HG03045 (cell line): ENCODE measurements around the gene DIP2C.
A peak's percentile ranks its signal among the peaks of the same experiment; 100 is the strongest.
"Not testable (repeated sequence)": the region's sequence is repeated elsewhere in the genome, so short reads cannot be mapped to it uniquely, and the experiment has no call there.

Experiments
- ATAC-seq: cut with Tn5 transposase; IDR thresholded peaks from one replicate; pipeline ENCODE4 v1.9.1; 2021; ENCODE audit warnings: mild to moderate bottlenecking, moderate library complexity; ENCODE audit not compliant: unreplicated experiment

DIP2C gene

DNA sequence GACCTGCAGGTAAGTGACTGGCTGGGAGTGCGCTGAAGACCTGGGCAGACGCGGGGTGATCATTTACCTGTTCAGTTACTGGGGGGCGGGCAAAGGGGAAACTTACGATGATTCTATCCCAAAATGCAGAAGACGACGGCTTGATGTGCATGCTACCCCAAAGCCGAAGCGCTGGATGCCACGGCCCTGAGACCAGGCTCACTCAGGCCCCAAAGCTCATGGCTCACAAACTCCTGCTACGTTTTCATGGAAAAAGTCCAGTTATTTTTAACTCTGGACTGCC, 200.6 kb downstream of the DIP2C start:
- ATAC-seq, result no peak

GRCh38 chr10:488081-488932, 201.2 kb downstream of the DIP2C start:
- no peak for ATAC-seq

DNA sequence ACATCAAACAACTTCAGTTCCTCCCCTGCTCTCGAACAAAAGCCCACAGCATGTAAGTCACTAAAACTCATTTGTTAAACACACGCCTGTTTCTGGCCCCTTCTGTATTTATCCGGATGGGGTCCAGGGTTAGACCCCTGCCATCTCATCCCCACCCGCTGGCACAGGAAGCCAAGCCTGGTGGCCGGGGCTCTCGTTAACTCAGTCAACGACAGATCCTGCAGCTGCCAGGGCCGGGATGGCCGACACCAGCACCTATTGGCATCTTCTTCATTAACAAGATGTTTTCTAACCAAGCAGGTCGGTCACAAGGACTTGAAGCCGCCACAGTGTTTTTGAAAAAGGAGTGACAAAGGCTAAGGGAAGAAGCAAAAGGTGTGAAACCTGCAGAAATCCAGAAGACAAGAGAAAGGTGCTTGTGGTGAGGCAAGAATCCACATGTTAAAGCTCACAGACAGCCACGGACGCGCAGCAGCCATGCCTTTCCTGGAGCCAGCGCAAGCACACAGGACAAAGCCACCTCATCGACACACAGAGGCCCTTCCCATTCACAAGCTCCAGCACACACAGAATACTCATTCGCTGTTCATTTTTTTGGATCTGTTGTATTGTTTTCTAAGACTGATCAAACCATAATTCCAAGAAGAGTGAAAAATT, 202.7 kb downstream of the DIP2C start:
- ATAC-seq, result no peak

DNA sequence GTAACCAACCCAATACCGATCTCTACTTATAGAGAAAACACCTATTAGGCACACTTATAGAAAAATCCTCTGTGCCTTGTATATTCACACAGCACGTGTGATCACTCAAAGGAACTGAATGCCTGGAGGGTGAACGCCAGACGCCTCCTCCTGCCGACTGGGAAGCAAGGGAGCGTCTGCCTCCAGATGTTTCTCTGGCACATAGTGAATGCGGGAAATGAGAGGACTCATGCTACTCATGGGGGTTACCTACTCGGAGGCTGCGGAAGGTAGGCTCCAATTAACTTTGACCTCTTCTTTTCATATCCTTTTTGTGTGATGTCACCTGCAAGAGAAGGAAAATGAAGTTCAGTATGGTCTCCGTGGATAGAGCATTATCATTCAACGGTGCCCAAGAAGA, 203.3 kb downstream of the DIP2C start:
- ATAC-seq, result no peak

GRCh38 chr10:485776-486175, 203.7 kb downstream of the DIP2C start:
- ATAC-seq, result no peak

GRCh38 chr10:484925-485661, 204.4 kb downstream of the DIP2C start:
- peak; percentile 70 for ATAC-seq

DNA sequence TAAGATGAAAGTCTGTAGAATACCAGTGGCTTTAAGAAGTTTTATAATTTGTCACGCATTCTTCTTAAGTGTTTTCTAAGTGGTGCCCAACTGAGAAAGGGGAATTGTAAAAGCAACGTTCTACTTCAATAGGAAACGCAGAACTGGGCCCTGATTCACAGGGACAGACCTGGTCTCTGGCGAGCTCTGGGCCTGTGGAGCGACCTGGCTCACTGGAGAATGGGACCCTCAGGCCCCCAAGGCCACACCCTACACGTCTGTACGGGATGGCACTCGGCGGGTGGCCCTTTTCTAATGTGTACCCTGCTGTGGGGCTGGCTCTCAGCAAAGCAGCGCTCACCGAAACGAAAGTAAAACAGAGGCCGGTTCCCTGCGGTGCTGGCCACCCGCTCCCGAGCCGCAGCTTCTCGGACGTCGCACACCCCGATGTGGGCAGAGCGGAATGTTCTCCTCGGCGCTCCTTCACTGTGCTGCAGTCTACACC, 205.0 kb downstream of the DIP2C start:
- ATAC-seq, result peak; percentile 64

DNA sequence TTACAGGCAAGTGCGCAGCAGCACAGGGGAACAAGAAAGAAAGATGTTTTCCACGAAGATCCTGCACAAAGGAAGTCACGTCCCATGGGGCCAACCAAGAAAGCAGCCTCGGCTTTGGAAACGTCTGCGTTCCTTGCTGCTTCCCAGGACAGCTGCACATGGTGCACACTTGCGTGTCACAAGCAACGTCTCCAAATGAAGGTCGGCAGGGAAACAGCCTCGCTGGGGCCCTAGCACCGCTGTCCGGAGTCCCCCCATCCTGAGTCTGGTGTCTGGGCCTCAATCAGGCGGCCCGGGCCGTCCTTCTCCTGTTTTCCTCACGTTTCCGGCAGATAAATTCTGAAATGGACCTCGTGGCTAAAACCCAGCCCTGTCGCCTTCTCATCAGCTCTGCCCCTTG, 206.2 kb downstream of the DIP2C start:
- no peak for ATAC-seq

GRCh38 chr10:482848-483247, 206.6 kb downstream of the DIP2C start:
- ATAC-seq, result no peak

DNA sequence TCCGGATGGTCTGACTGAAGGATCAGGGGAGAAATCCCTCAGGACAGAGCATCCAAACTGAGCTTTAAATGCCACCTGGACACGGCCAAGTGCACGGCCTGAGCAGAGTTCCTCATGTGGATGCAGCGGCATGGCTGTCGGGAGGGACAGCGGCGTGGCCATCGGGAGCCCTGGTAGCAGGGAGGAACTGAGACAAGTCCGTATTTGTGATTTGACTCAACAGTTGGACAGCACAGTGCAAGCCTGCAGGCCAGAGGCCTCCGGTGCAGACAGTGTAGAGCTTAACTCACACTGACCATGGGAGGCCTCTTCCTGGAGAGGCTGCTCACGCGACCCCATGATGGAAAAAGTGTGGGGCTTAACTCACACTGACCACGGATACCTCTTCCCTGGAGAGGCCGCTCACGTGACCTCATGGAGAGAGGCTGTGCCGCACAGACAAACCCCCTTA, 207.4 kb downstream of the DIP2C start:
- ATAC-seq, result no peak

DNA sequence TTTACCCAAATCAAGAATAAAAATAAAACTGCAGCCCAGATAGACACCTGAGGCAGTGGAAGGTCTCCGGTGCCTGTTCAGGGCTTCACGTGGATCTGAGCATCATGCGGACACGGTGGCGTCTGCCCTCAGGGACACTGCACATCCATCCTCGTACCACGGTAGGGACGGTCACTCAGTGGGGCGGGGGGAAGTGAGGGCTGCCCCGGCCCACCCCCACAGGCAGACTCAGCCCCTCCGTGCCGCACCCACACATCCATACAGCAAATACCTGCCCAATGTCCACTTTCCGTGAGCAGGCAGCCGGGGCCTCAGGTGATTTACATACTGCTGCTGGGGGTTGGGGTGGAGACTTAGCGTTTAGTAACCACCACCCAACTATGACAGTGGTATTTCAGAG, 207.8 kb downstream of the DIP2C start:
- ATAC-seq, result no peak

DNA sequence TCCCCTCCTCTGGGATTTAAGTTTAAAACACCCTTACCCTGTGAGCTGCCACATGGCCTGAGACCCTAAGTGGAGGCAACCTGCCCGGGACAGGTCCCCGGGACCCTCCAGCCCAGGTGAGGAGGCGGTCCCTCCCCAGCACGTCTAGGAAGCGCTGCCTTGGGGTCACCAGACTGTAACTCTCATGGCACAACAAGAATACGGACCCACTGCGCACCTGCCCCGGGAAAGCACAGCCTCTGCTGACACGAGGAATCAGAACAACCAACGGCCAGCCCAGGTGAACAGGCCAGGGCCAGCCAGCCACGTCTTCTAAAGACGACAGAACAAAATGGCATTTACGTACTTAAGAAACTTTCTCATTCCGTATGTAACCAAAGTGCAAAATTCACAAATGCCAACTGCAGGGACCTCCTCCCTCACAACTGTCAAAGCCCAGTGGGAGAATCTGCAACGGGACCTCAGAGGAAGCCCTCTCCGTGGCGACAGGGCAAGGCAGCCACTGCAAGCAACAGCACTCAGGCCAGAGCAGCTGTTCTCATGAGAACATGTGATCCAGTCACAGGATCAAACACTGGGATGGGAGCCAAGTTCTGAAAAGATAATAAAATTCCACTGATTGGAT, 208.4 kb downstream of the DIP2C start:
- ATAC-seq, result no peak

DNA sequence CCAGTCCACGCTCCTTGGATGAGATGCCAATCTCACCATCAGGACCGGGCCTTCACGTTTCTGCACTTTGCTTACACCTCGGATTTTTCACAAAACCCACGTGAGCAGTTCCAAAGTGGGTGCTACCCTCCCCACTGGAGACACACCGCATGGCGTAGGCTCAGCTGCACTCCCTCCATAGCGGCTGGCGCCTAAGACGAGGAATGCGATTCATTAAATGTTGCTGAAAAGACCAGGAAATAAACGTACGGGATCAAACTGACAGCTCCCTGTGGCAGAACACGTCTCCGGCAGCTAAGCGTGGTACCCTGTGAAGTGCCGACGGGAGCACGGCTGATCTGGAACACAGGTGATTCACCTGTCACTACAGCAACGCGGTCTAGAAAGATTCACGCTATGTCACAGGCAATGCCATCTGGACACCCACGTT, 209.0 kb downstream of the DIP2C start:
- no peak for ATAC-seq

- ATAC-seq, result not testable (repeated sequence)
Measured at GRCh38 chr10:479706-480497, 209.6 kb downstream of the DIP2C start.

DNA sequence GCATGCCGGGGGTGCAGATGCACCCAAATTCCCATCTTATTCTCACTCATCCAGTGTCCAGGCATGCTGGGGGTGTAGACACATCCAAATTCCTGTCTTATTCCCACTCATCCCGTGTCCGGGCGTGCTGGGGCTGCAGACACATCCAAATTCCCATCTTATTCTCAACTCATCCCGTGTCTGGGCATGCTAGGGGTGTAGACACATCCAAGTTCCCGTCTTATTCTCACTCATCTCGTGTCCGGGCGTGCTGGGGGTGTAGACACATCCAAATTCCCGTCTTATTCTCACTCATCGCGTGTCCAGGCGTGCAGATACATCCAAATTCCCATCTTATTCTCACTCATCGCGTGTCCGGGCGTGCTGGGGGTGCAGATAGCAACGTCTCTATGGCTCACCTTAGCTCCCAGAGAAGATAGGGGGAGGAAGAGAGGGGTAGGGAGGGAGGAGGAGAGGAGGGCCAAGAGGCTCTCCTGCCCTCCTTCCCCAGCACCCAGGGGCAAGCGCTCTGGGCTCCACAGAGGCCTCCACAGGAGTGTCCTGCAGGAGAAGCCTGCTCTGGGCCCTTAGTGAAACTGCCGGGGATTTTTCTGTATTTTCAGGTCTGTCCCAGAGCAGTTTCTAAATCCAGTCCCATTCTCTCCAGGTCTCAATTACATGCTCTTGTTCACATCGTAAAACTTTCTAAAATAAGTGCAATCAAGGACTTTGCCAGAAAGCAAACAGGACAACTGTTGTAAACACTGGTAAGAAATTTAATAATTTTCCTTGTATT, 210.8 kb downstream of the DIP2C start:
- no peak for ATAC-seq

- ATAC-seq, result no peak
Measured at GRCh38 chr10:477620-478019, 211.8 kb downstream of the DIP2C start.

- ATAC-seq, result no peak
Measured at GRCh38 chr10:476455-476780, 213.1 kb downstream of the DIP2C start.

DNA sequence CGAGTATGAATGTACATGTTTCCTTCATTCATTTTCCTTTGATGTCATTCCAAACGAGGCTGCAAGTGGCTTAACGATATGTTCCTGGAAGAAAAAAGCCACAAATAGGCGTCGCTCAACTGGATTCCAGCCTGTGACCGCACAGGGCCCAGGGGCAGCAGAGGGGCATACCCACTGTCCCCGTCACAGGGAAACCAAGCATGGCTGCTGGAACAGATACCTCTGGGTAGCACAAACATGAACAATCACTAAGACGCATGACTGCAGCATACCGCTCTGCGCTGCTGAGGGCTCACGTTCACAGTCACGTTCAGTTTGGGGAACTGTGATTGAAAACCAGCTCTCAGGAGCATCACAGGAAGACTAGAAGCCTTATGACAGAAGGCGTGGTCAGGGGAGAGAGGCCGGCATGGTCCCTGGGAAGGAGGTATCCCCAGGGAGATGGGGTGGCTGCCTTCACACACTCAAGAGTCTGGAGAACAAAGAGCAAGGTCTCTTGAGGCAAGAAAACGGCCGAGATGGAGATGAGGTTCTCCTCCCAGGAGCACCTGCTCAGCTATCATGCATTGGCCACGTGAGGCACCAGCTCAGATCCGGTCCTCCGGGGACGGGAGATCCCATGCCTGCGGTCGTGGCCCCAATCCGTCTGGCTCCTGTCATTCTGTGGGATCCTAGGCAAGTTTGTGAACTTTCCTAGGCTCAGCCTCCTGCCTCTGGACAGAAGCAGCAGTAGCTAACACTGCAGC, 213.6 kb downstream of the DIP2C start:
- ATAC-seq, result no peak

GRCh38 chr10:474946-475345, 214.5 kb downstream of the DIP2C start:
- no peak for ATAC-seq
